Hepatocyte (in vitro differentiated cells): ENCODE data around the gene ONECUT2. TPM values are rescaled to one million over a fixed set of nuclear protein-coding genes. Genes with fewer than 3 reads are reported as not detected.
"Not testable (repeated sequence)": the region's sequence is repeated elsewhere in the genome, so short reads cannot be mapped to it uniquely, and the experiment has no call there.

Experiments used
- DNase-seq: peaks from one replicate; pipeline ENCODE4 v3.0.0-alpha.2; 2016; ENCODE audit warnings: low spot score
- H2AFZ ChIP-seq: fragments of 200-600 bp; sonication (generic); 2 replicates; pipeline ENCODE4 v1.6.0; 2016; ENCODE audit warnings: antibody characterized with exemption, mild to moderate bottlenecking
- H3K27ac ChIP-seq: fragments of 200-600 bp; sonication (generic); 2 replicates; pipeline ENCODE4 v1.5.1; 2016; ENCODE audit warnings: mild to moderate bottlenecking
- H3K27me3 ChIP-seq: fragments of 200-600 bp; sonication (generic); 2 replicates; pipeline ENCODE4 v1.6.1; 2016
- H3K36me3 ChIP-seq: fragments of 200-600 bp; sonication (generic); replicated peaks from 2 replicates; pipeline ENCODE4 v1.5.1; 2016; ENCODE audit warnings: low read depth; ENCODE audit not compliant: insufficient read depth
- H3K4me1 ChIP-seq: fragments of 200-600 bp; sonication (generic); 2 replicates; pipeline ENCODE4 v1.5.1; 2016; ENCODE audit warnings: mild to moderate bottlenecking, moderate library complexity; ENCODE audit not compliant: insufficient read depth
- H3K4me2 ChIP-seq: fragments of 200-600 bp; sonication (generic); 2 replicates; pipeline ENCODE4 v1.6.0; 2016
- H3K4me3 ChIP-seq: fragments of 200-600 bp; sonication (generic); 2 replicates; pipeline ENCODE4 v1.5.1; 2016; ENCODE audit warnings: mild to moderate bottlenecking
- H3K79me2 ChIP-seq: fragments of 200-600 bp; sonication (generic); 2 replicates; pipeline ENCODE4 v1.6.0; 2017; ENCODE audit warnings: mild to moderate bottlenecking
- H3K9me2 ChIP-seq: fragments of 200-600 bp; sonication (generic); replicated peaks from 2 replicates; pipeline ENCODE4 v1.6.0; 2017; ENCODE audit warnings: mild to moderate bottlenecking; ENCODE audit not compliant: insufficient read depth
- H3K9me3 ChIP-seq: fragments of 200-600 bp; sonication (generic); 2 replicates; pipeline ENCODE4 v1.5.1; 2016; ENCODE audit warnings: low read depth, mild to moderate bottlenecking
- H4K20me1 ChIP-seq: fragments of 200-600 bp; sonication (generic); 2 replicates; pipeline ENCODE4 v1.6.0; 2016; ENCODE audit warnings: mild to moderate bottlenecking; ENCODE audit not compliant: insufficient read depth, poor library complexity, severe bottlenecking
- CTCF ChIP-seq: fragments of 200-600 bp; sonication (generic); IDR thresholded peaks from 2 replicates; pipeline ENCODE4 v1.5.1; 2016; ENCODE audit warnings: antibody characterized with exemption, mild to moderate bottlenecking; ENCODE audit not compliant: poor library complexity
- EZH2 ChIP-seq: fragments of 200-600 bp; sonication (generic); IDR thresholded peaks from 2 replicates; pipeline ENCODE4 v1.6.1; 2016; ENCODE audit warnings: antibody characterized with exemption, mild to moderate bottlenecking, borderline replicate concordance
- EZH2phosphoT487 ChIP-seq: fragments of 200-600 bp; sonication (generic); IDR thresholded peaks from one replicate; pipeline ENCODE4 v1.6.1; 2018; ENCODE audit warnings: antibody characterized with exemption, mild to moderate bottlenecking, low read depth, moderate library complexity; ENCODE audit not compliant: unreplicated experiment, severe bottlenecking
- WGBS: methylation state at CpG from one replicate; pipeline ENCODE4 v1.1.6; 2016; ENCODE audit warnings: low lambda C conversion rate; ENCODE audit errors: missing lambda C conversion rate; 5-methylcytosine and 5-hydroxymethylcytosine counted together
- polyA plus RNA-seq: library from polyadenylated mRNA; unstranded; fragments of >200 nt; fragmentation: Nextera tagmentation; extraction: Ambion mirVana; gene quantifications from 2 replicates; pipeline ENCODE4 v1.2.1, GENCODE V29; 2016
- total RNA-seq: library from RNA; depleted of rRNA; stranded (reverse); fragments of >200 nt; gene quantifications from 2 replicates; pipeline ENCODE4 v1.2.3, GENCODE V29; 2014

The ONECUT2 gene
- total and polyA plus RNA-seq, 2 experiments from 2014 or later = 0.24 to 1.7 TPM

GRCh38 chr18:57519668-57520424, 84.7 kb downstream of the ONECUT2 start:
- no peak overlapping the region for H3K4me2 ChIP-seq
- no peak overlapping the region for H2AFZ ChIP-seq
- WGBS = 69% methylated on average over 7 of the region's 7 CpGs
- no peaks in the 10 kb centered on the region for H3K79me2 ChIP-seq
- DNase-seq = no peak
- no peaks in the 10 kb centered on the region for H3K27me3 ChIP-seq
- no peak overlapping the region for H3K4me3 ChIP-seq
- H3K36me3 ChIP-seq = no peaks in the 10 kb centered on the region
- H3K9me2 ChIP-seq = no peaks in the 10 kb centered on the region
- H3K27ac ChIP-seq = no peak overlapping the region
- no peaks in the 10 kb centered on the region for H3K4me1 ChIP-seq
- no peaks in the 10 kb centered on the region for H3K9me3 ChIP-seq
- H4K20me1 ChIP-seq = no peaks in the 10 kb centered on the region
- TF ChIP-seq CTCF = no peak
- no peak for TF ChIP-seq EZH2
- no peak for TF ChIP-seq EZH2phosphoT487

GRCh38 chr18:57522348-57522747, 87.2 kb downstream of the ONECUT2 start:
- H2AFZ ChIP-seq = not testable (repeated sequence)

GRCh38 chr18:57523171-57523956, 88.2 kb downstream of the ONECUT2 start:
- no peak overlapping the region for H3K27ac ChIP-seq
- H4K20me1 ChIP-seq = no peaks in the 10 kb centered on the region
- no peaks in the 10 kb centered on the region for H3K9me2 ChIP-seq
- no peak overlapping the region for H3K4me2 ChIP-seq
- no peaks in the 10 kb centered on the region for H3K27me3 ChIP-seq
- TF ChIP-seq EZH2 = no peak
- no peak for TF ChIP-seq CTCF
- no peak for TF ChIP-seq EZH2phosphoT487
- 82% methylated on average over 11 of the region's 11 CpGs for WGBS
- no peak overlapping the region for H2AFZ ChIP-seq
- no peaks in the 10 kb centered on the region for H3K9me3 ChIP-seq
- H3K79me2 ChIP-seq = no peaks in the 10 kb centered on the region
- H3K4me3 ChIP-seq = no peak overlapping the region
- no peak for DNase-seq
- no peaks in the 10 kb centered on the region for H3K36me3 ChIP-seq
- no peaks in the 10 kb centered on the region for H3K4me1 ChIP-seq

More at GRCh38 chr18:57522348-57522747, 87.2 kb downstream of the ONECUT2 start:
- H3K4me1 ChIP-seq, DNase-seq, H3K79me2 ChIP-seq, H3K27ac ChIP-seq, H3K9me2 ChIP-seq, H3K36me3 ChIP-seq, H3K4me3 ChIP-seq, H3K27me3 ChIP-seq, H4K20me1 ChIP-seq, H3K9me3 ChIP-seq, H3K4me2 ChIP-seq: not testable (repeated sequence)

- H3K9me3 ChIP-seq = no peaks in the 10 kb centered on the region
- 71% methylated on average over 13 of the region's 13 CpGs for WGBS
- no peaks in the 10 kb centered on the region for H3K9me2 ChIP-seq
- H3K27ac ChIP-seq = no peak overlapping the region
- no peaks in the 10 kb centered on the region for H3K79me2 ChIP-seq
- no peak overlapping the region for H2AFZ ChIP-seq
- H4K20me1 ChIP-seq = no peaks in the 10 kb centered on the region
- no peak overlapping the region for H3K4me3 ChIP-seq
- DNase-seq = no peak
- H3K27me3 ChIP-seq = no peaks in the 10 kb centered on the region
- no peak for TF ChIP-seq EZH2phosphoT487
- no peak for TF ChIP-seq CTCF
- no peak for TF ChIP-seq EZH2
- no peaks in the 10 kb centered on the region for H3K36me3 ChIP-seq
- no peak overlapping the region for H3K4me2 ChIP-seq
- no peaks in the 10 kb centered on the region for H3K4me1 ChIP-seq
Measured at GRCh38 chr18:57527556-57528229, 92.5 kb downstream of the ONECUT2 start.
